SU-DHL-6 (cell line): Measurements from ENCODE around the gene C1orf21.

Experiments used
- H2AFZ ChIP-seq: fragments of 200-600 bp; sonication (generic); 2 replicates; pipeline ENCODE4 v1.6.1; 2014; ENCODE audit warnings: low read depth, mild to moderate bottlenecking, moderate library complexity, mixed read lengths, antibody characterized with exemption, low read length; ENCODE audit not compliant: severe bottlenecking
- H3F3A ChIP-seq: fragments of 200-600 bp; shearing (Covaris generic); 2 replicates; pipeline ENCODE4 v1.6.0; 2016; ENCODE audit warnings: antibody characterized with exemption, mild to moderate bottlenecking; ENCODE audit not compliant: insufficient read depth
- H3K27ac ChIP-seq: fragments of 200-600 bp; sonication (generic); 2 replicates; pipeline ENCODE4 v1.5.1; 2016; ENCODE audit warnings: low read depth, mild to moderate bottlenecking, low read length, moderate library complexity, mixed read lengths
- H3K27me3 ChIP-seq: fragments of 200-600 bp; sonication (generic), shearing (Covaris generic); 2 replicates; pipeline ENCODE4 v1.6.0; 2014; ENCODE audit warnings: mild to moderate bottlenecking, low read length
- H3K36me3 ChIP-seq: fragments of 200-600 bp; sonication (generic); 2 replicates; pipeline ENCODE4 v1.6.1; 2014; ENCODE audit warnings: mild to moderate bottlenecking, low read length, mixed read lengths
- H3K4me2 ChIP-seq: fragments of 300-600, 200-600 bp; shearing (Covaris generic), sonication (generic); 2 replicates; pipeline ENCODE4 v1.6.0; 2014; ENCODE audit warnings: low read length, low read depth, mild to moderate bottlenecking; ENCODE audit not compliant: poor library complexity, severe bottlenecking
- H3K4me3 ChIP-seq: fragments of 200-600 bp; sonication (generic); 2 replicates; pipeline ENCODE4 v1.5.1; 2014; ENCODE audit warnings: antibody characterized with exemption, low read length, mild to moderate bottlenecking, mixed read lengths; ENCODE audit not compliant: insufficient read depth, poor library complexity, severe bottlenecking
- H3K79me2 ChIP-seq: fragments of 200-600 bp; sonication (generic); 2 replicates; pipeline ENCODE4 v1.6.1; 2014; ENCODE audit warnings: mild to moderate bottlenecking, low read length, moderate library complexity; ENCODE audit not compliant: insufficient read depth
- H3K9ac ChIP-seq: fragments of 200-600 bp; sonication (generic); 2 replicates; pipeline ENCODE4 v1.7.0; 2014; ENCODE audit warnings: mild to moderate bottlenecking, low read length
- H3K9me2 ChIP-seq: fragments of 200-600 bp; sonication (generic); replicated peaks from 2 replicates; pipeline ENCODE4 v1.6.1; 2014; ENCODE audit warnings: low read length; ENCODE audit not compliant: insufficient read depth
- H3K9me3 ChIP-seq: fragments of 200-600 bp; sonication (generic); 2 replicates; pipeline ENCODE4 v1.6.1; 2014; ENCODE audit warnings: low read length, mixed read lengths; ENCODE audit not compliant: insufficient read depth
- H4K20me1 ChIP-seq: fragments of 200-600 bp; sonication (generic); 2 replicates; pipeline ENCODE4 v1.6.1; 2014; ENCODE audit warnings: low read depth, mild to moderate bottlenecking, antibody characterized with exemption, low read length, moderate library complexity, mixed read lengths
- CTCF ChIP-seq: fragments of 200-600 bp; sonication (generic); IDR thresholded peaks from one replicate; pipeline ENCODE4 v1.5.1; 2017; ENCODE audit warnings: antibody characterized with exemption, mild to moderate bottlenecking, low read length, moderate library complexity; ENCODE audit not compliant: insufficient read depth, poor library complexity, severe bottlenecking
- EZH2phosphoT487 ChIP-seq: fragments of 200-600 bp; sonication (generic), shearing (Covaris generic); conservative IDR thresholded peaks from 2 replicates; pipeline ENCODE4 v1.6.1; 2018; ENCODE audit warnings: mild to moderate bottlenecking, antibody characterized with exemption, low read length, moderate library complexity, mixed read lengths

Gene C1orf21

DNA sequence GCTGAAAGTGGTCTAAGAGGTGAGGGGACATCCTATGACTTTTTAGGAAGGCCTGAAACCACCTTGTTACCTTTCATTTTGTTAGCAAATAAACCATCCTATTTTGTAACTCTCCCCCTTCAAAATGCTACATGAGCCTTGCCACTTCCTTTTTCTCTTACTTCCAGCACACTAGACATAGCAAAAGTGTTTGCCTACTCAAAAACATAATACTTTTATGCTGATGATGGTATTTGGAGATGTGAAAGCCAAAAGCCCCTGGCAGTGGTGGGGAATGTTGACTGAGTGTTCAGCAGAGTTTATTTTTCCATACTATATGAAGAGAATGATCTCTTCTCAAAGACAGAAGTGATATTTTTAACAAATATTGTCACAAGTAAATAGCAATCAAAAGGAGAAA, 233.6 kb downstream of the C1orf21 start:
- H3K9ac ChIP-seq, result no peak overlapping the region
- H3K4me3 ChIP-seq, result no peak overlapping the region
- H3K27me3 ChIP-seq, result no peaks in the 10 kb centered on the region
- TF ChIP-seq CTCF (no peak), EZH2phosphoT487 (no peak)
- no peaks in the 10 kb centered on the region for H3K9me2 ChIP-seq
- H3K4me2 ChIP-seq, result no peak overlapping the region
- no peaks in the 10 kb centered on the region for H3F3A ChIP-seq
- H2AFZ ChIP-seq, result no peak overlapping the region
- no peak overlapping the region for H3K27ac ChIP-seq
- no peaks in the 10 kb centered on the region for H3K9me3 ChIP-seq
- no peaks in the 10 kb centered on the region for H4K20me1 ChIP-seq
- H3K79me2 ChIP-seq, result no peaks in the 10 kb centered on the region
- H3K36me3 ChIP-seq, result no peaks in the 10 kb centered on the region

DNA sequence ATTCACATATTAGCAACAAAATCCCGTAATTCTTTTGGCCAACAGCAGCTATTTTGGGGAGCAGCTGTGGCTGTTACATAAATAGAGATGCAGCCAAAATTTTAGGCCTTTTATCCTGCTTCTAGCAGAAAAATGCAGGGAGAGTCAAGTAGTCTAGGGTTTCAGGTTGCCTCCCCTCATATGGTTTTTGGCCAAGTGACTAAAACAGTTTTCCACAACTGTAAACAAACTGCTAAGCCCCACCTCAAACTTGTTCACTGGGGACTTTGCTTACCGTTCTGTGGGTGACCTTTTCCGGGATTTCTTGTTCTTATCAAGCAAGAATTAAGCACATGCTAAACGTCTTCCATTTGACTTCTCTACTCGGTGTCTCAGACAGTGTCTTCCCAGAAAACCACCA, 234.4 kb downstream of the C1orf21 start:
- no peak overlapping the region for H3K4me2 ChIP-seq
- H3K27me3 ChIP-seq, result no peaks in the 10 kb centered on the region
- H3K4me3 ChIP-seq, result no peak overlapping the region
- no peak overlapping the region for H3K27ac ChIP-seq
- H3K9ac ChIP-seq, result no peak overlapping the region
- no peaks in the 10 kb centered on the region for H4K20me1 ChIP-seq
- H2AFZ ChIP-seq, result no peak overlapping the region
- H3F3A ChIP-seq, result no peaks in the 10 kb centered on the region
- H3K9me2 ChIP-seq, result no peaks in the 10 kb centered on the region
- H3K36me3 ChIP-seq, result no peaks in the 10 kb centered on the region
- no peak for TF ChIP-seq CTCF
- TF ChIP-seq EZH2phosphoT487, result no peak
- no peaks in the 10 kb centered on the region for H3K9me3 ChIP-seq
- H3K79me2 ChIP-seq, result no peaks in the 10 kb centered on the region

GRCh38 chr1:184622136-184622823, 235.5 kb downstream of the C1orf21 start:
- H3K27me3 ChIP-seq, result no peaks in the 10 kb centered on the region
- no peaks in the 10 kb centered on the region for H4K20me1 ChIP-seq
- no peaks in the 10 kb centered on the region for H3K36me3 ChIP-seq
- no peak overlapping the region for H3K4me2 ChIP-seq
- H3K79me2 ChIP-seq, result no peaks in the 10 kb centered on the region
- TF ChIP-seq EZH2phosphoT487, result no peak
- TF ChIP-seq CTCF, result no peak
- H3F3A ChIP-seq, result no peaks in the 10 kb centered on the region
- no peaks in the 10 kb centered on the region for H3K9me2 ChIP-seq
- H3K27ac ChIP-seq, result no peak overlapping the region
- H3K9ac ChIP-seq, result no peak overlapping the region
- no peaks in the 10 kb centered on the region for H3K9me3 ChIP-seq
- H2AFZ ChIP-seq, result no peak overlapping the region
- H3K4me3 ChIP-seq, result no peak overlapping the region
